VCaP (cell line): ENCODE data around the gene BNIP3.

Experiments used
- H3K27ac ChIP-seq: fragments of 450-650 bp; 2 replicates; pipeline ENCODE4 v1.5.1; 2017
- TF ChIP-seq, protein P1 (sequence below): fragments of 450-650 bp; conservative IDR thresholded peaks from 2 replicates; pipeline ENCODE4 v1.5.1; 2017; ENCODE audit warnings: mild to moderate bottlenecking, moderate library complexity

The BNIP3 gene

DNA sequence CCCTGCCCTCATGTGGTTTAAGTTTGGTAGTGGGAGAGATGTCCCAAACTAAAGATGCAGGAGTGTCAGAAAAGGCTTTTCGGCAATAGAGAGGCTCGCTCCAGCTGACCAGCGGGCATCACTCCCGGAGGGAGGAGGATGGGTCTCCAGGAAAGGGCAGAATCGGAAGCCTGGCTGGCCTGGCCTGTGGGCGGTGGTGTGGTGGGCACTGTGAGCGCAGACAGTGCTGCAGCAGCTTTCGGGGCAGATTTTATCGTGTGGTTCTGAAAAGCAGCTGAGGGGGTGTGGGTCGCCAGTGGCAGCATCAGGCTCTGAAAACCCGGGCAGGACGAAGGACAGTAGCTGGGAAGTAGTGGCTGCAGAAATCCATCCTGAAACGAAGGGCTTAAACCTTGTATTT is 12.8 kb downstream of the BNIP3 start:
- peak overlapping the region; percentile 34; the same call in 1 of the 2 replicates for H3K27ac ChIP-seq
- TF ChIP-seq, protein P1, sequence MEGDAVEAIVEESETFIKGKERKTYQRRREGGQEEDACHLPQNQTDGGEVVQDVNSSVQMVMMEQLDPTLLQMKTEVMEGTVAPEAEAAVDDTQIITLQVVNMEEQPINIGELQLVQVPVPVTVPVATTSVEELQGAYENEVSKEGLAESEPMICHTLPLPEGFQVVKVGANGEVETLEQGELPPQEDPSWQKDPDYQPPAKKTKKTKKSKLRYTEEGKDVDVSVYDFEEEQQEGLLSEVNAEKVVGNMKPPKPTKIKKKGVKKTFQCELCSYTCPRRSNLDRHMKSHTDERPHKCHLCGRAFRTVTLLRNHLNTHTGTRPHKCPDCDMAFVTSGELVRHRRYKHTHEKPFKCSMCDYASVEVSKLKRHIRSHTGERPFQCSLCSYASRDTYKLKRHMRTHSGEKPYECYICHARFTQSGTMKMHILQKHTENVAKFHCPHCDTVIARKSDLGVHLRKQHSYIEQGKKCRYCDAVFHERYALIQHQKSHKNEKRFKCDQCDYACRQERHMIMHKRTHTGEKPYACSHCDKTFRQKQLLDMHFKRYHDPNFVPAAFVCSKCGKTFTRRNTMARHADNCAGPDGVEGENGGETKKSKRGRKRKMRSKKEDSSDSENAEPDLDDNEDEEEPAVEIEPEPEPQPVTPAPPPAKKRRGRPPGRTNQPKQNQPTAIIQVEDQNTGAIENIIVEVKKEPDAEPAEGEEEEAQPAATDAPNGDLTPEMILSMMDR: no peak

DNA sequence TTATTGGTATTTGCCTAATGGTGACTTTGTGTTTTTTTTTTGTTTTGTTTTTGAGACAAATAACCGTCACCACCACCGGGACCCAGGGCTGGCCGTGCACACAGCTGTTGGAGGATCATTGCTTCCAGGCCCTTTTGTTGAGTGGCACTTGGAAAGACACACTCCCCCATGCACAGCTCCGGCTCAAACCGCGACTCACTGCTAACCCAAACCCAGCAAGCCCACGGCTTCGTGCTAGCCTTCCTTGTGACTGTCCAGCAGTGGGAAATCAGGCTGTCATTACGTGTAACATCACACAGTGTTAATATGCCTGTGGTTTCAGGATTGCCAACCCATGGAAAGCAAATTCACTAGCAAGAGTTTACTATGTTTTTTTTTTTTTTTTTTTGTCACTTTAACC is 17.4 kb downstream of the BNIP3 start:
- no peak overlapping the region for H3K27ac ChIP-seq
- TF ChIP-seq, protein P1: no peak

DNA sequence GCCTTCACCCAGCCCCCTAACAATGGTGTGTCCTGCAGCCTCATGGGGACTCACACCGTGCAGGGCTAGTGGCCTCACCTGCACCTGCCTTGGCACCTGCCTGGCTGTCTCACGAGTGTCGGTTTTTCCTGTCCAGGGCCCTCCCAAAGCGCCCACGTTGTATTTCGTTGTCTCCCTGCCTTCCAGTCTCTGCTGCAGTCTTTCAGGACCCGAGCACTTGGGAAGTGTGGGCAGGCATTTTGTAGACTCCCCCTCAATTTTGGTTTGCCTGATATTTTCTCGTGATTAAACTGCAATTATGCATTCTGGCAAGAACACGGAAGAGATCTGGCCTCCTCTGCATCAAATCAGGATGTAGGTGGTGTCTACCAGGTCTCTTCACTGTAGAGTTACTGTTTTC is 17.9 kb downstream of the BNIP3 start:
- TF ChIP-seq, protein P1: no peak
- peak overlapping the region; percentile 91; the same call in 1 of the 2 replicates for H3K27ac ChIP-seq

DNA sequence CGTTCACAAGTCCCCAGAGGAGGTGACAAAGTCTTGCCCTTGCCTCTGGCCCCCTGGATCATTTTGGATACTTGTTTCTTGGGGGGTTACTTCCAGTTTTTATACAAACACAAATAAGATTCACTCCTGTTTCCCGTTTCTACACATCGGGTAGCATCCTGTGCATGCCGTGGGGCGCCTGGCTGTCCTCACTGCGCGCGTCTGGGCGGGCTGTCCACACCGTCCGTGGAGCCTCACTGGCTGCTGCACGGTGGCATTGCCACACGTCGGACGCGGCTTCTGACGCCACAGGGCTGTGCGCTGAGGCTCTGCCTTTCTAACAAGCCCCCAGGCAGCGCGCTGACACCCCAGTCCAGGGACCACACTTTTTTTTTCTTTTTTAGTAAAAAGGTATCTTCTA is 18.4 kb downstream of the BNIP3 start:
- TF ChIP-seq, protein P1: no peak
- peak overlapping the region; percentile 91 for H3K27ac ChIP-seq

DNA sequence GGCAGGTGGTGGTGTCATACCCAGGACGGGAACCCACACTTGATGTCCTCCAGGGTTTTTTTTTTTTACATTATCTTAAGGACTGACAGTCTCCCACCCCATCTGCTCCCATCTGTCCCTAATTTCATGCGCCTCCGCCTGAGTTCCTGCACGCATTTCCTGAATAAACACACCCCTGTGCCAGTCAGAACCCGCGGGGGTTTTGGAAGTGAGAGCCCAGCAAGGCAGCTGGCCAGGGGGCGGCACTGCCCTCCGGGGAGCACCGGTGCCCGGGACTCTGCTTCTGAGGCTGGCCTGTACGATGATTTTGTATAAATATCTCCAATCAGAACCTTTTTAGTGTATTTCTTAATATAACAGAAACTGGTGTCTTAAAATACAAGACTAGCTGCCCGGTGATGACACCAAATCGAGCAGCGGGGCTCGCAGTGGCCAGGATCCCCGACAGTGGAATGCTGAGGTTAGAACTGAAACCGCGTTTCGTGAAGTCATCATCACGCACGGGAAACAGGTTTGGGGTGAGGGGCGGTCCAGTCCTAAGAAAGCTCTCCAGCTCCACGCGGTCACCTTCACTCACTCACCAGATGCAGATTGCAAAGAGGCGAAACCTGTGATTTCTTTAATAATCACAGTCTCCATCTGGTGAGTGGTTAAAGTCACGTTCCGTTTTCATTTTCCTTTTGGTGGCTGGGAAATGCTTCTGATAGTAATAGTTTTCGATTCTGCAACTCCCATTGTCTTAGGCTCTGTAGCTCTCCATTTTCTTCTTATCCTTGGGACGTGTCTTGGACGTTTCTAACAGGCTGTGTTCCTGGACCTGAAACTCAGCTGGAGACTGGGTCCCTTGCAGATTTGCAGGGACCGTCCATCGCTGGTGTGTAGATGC is 19.7 kb downstream of the BNIP3 start:
- H3K27ac ChIP-seq: peak overlapping the region; percentile 91
- TF ChIP-seq, protein P1: no peak

DNA sequence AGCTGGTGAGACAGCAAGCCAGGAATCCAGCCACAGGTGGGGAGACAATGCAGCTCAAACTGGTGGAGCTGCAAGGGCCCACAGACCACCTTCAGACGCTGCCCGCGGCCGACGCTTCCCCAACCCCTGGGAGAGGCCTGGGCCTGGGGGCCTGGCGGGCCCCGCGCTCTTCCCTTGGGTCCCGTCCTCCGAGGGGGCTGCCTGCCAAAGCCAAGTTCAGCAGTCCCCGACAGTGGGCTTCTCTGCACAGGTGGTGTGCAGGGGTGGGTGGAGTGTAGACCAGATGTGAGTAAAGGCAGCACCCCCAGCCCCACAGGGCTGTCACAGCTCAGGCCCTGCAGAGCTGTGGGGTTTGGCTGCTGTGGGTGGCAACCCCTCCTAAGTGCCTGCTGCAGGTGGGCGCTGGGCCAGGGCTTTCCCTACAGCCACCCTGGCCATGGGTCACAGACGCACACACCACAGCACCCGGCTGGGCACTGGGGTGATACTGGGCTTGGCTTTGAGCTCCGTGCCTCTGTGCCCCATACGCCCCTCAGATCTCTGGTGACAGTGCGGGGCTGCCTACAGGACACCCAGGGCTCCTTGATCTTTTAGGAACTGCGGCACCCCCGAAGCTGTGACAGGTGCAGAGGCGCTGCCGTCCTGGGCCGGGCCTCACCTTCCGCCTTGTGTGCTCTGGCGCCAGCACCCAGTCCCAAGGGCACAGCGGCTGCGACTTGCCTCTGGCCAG is 20.5 kb downstream of the BNIP3 start:
- peak overlapping the region; percentile 91 for H3K27ac ChIP-seq
- TF ChIP-seq, protein P1: no peak

DNA sequence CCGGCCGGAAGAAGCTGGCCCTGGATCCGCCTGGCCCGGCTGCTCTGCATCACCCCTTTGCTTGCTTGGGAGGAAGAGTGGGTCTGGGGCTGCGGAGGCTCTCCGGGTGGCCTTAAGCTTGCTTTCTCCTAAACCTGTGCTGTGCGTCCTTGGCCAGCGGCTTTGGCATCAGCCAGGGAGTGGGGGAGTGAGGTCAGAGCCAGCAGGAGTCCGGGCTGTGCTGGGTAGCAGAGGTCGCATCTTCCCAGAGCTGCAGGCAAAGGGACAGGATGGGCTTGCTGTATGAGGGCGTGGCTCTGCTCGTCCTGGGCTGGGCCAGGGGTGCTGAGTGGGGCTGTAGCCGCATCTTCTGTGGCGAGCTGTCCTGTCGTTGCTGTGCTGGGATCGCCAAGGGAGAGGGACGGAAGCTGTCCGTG is 21.1 kb downstream of the BNIP3 start:
- TF ChIP-seq, protein P1: no peak
- H3K27ac ChIP-seq: peak overlapping the region; percentile 91
